Cardiac muscle cell (in vitro differentiated cells and primary cell): ENCODE data around the gene UNC79. TPM values are rescaled to one million over a fixed set of nuclear protein-coding genes. Genes with fewer than 3 reads are reported as not detected.

Experiments used
- DNase-seq, 2 donors: peaks; one replicate each; pipeline versions ENCODE4 v3.0.0 to v3.0.0-alpha.2; 2010 to 2017; ENCODE audit warnings: low read depth in 1 of 2, low spot score in 1 of 2
- H3K27ac ChIP-seq: fragments of 200-600 bp; sonication (generic); 2 replicates; pipeline ENCODE4 v1.5.1; 2016
- H3K27me3 ChIP-seq: fragments of 200-600 bp; sonication (generic); 2 replicates; pipeline ENCODE4 v1.6.0; 2016; ENCODE audit warnings: control low read depth
- H3K36me3 ChIP-seq: fragments of 200-600 bp; sonication (generic); 2 replicates; pipeline ENCODE4 v1.5.1; 2016; ENCODE audit warnings: control low read depth
- H3K4me1 ChIP-seq: fragments of 200-600 bp; sonication (generic); 2 replicates; pipeline ENCODE4 v1.8.1; 2017; ENCODE audit warnings: low read depth, mild to moderate bottlenecking, mixed run types
- H3K4me3 ChIP-seq: fragments of 200-600 bp; sonication (generic); 2 replicates; pipeline ENCODE4 v1.5.1; 2016; ENCODE audit warnings: mild to moderate bottlenecking
- H3K9me3 ChIP-seq: fragments of 200-600 bp; sonication (generic); 2 replicates; pipeline ENCODE4 v1.5.1; 2017; ENCODE audit warnings: low read depth, mild to moderate bottlenecking, control low read depth
- CTCF ChIP-seq: IDR thresholded peaks from 2 replicates; pipeline ENCODE4 v1.5.1; 2012; ENCODE audit warnings: low read depth, mild to moderate bottlenecking, low read length
- polyA plus RNA-seq: library from polyadenylated mRNA; unstranded; fragments of >200 nt; fragmentation: Nextera tagmentation; extraction: Ambion mirVana; gene quantifications from 2 replicates; pipeline ENCODE4 v1.2.1, GENCODE V29; 2016
- total RNA-seq: library from RNA; depleted of rRNA; stranded (reverse); fragments of >200 nt; gene quantifications from 2 replicates; pipeline ENCODE4 v1.2.3, GENCODE V29; 2016

Gene UNC79
- total and polyA plus RNA-seq, 2 experiments from 2014 or later, result 1.5 to 6.5 TPM

DNA sequence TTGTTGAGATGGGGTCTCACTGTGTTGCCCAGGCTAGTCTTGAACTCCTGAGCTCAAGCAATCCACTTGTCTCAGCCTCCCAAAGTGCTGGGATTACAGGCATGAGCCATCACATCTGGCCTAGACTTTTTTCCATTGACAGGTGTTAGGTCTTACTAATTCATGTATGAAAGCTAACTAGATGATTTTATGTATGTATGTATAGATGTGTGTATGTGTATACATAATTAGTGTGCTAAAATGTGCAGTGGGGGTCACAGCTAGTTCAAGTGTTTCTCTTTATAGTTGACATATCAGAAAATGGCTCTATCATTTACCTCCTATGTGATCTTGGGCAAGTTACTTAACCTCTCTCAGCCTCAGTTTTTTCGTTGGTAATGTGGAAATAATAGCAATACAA, 23.5 kb downstream of the UNC79 start:
- Histone ChIP-seq H3K4me3 (no peak overlapping the region), H3K27me3 (no peaks in the 10 kb centered on the region), H3K9me3 (no peaks in the 10 kb centered on the region), H3K27ac (no peak overlapping the region), H3K4me1 (no peaks in the 10 kb centered on the region), H3K36me3 (no peaks in the 10 kb centered on the region)
- DNase-seq, result no peak
- TF ChIP-seq CTCF, result no peak

DNA sequence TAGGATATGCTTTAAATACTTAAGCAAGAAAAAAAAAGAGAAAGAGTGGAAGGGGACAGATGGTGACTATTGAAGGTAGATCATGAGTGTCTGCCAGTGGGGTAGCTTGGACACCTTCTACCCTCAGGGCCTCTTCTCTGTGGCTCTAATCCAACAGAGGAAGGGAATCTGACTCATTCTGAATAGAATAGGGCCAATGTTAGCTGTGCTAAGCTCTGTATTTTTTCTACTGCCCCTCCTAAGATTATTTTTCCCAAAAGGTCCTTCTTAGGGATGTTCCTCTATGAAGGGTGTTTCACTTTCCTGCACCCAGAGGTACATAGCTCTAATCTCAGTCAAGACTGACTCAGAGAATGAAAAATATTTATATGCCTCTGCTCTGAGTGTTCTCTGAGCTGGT, 25.6 kb downstream of the UNC79 start:
- no peaks in the 10 kb centered on the region for H3K27me3 ChIP-seq
- H3K4me3 ChIP-seq, result no peak overlapping the region
- DNase-seq, result no peak
- TF ChIP-seq CTCF, result no peak
- H3K27ac ChIP-seq, result no peak overlapping the region
- no peaks in the 10 kb centered on the region for H3K4me1 ChIP-seq
- no peaks in the 10 kb centered on the region for H3K9me3 ChIP-seq
- H3K36me3 ChIP-seq, result no peaks in the 10 kb centered on the region

GRCh38 chr14:93458234-93458633, 27.5 kb downstream of the UNC79 start:
- DNase-seq, result no peak
- Histone ChIP-seq H3K4me3 (no peak overlapping the region), H3K36me3 (no peaks in the 10 kb centered on the region), H3K9me3 (no peaks in the 10 kb centered on the region), H3K4me1 (no peaks in the 10 kb centered on the region), H3K27me3 (no peaks in the 10 kb centered on the region), H3K27ac (no peak overlapping the region)
- no peak for TF ChIP-seq CTCF

DNA sequence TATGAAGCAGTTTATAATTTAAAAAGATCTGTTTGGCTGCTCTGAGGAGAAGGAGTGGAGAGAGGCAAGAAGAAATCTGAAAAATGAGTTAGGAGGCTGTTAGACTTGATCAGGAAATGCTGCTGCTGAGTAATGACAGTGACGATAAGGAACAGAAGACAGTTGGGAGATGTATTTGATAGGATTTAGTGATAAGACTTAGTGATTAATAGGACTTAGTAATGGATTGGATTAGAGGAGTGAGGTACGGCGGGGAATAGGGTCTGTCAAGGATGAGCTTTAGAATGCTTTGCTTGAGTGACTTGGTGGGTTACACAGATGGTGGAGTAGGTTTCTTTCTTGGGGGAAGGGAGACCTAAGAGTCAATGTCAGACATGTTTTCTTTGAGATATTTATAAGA, 31.7 kb downstream of the UNC79 start:
- Histone ChIP-seq H3K4me3 (no peak overlapping the region), H3K4me1 (no peaks in the 10 kb centered on the region), H3K9me3 (no peaks in the 10 kb centered on the region), H3K27ac (no peak overlapping the region), H3K27me3 (no peaks in the 10 kb centered on the region), H3K36me3 (no peaks in the 10 kb centered on the region)
- TF ChIP-seq CTCF, result no peak
- DNase-seq, result no peak

- no peaks in the 10 kb centered on the region for H3K4me1 ChIP-seq
- no peak overlapping the region for H3K4me3 ChIP-seq
- DNase-seq, result no peak
- no peaks in the 10 kb centered on the region for H3K9me3 ChIP-seq
- no peak for TF ChIP-seq CTCF
- no peaks in the 10 kb centered on the region for H3K27me3 ChIP-seq
- H3K36me3 ChIP-seq, result no peaks in the 10 kb centered on the region
- peak overlapping the region; percentile 56 for H3K27ac ChIP-seq
Observed at GRCh38 chr14:93464271-93464670, 33.5 kb downstream of the UNC79 start.

DNA sequence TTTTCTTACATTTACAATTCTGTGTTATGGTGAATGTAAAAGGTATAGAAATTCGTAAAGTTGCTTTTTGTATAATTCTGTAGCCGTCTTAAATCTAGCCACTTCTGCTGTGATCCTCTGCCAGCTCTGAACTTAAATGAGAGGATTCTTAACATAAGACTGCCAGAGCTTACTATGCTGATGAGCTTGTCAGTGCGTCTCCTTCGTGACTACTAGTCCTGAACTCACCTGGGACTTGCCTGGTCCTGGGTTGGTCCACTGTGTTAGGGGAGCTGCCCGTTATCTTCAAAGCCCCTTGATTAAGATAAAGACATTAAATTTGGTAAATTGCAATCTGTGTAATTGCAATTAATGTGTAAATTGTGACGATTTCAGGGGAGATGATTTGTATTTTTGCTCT, 44.7 kb downstream of the UNC79 start:
- Histone ChIP-seq H3K4me1 (no peaks in the 10 kb centered on the region), H3K27ac (no peak overlapping the region), H3K9me3 (no peaks in the 10 kb centered on the region), H3K36me3 (no peaks in the 10 kb centered on the region), H3K4me3 (no peak overlapping the region), H3K27me3 (no peaks in the 10 kb centered on the region)
- no peak for TF ChIP-seq CTCF
- DNase-seq, result no peak
